Bronchial smooth muscle cell (primary cell): Measurements from ENCODE around the gene INPP4B. TPM values are rescaled to one million over a fixed set of nuclear protein-coding genes. Genes with fewer than 3 reads are reported as not detected.

Source experiments
- total RNA-seq: library from RNA; depleted of rRNA; stranded (reverse); fragments of >200 nt; gene quantifications from 2 replicates; pipeline ENCODE4 v1.2.1, GENCODE V29; 2014

INPP4B gene
- total RNA-seq: 10.9 and 11.2 TPM in 2 replicates

DNA sequence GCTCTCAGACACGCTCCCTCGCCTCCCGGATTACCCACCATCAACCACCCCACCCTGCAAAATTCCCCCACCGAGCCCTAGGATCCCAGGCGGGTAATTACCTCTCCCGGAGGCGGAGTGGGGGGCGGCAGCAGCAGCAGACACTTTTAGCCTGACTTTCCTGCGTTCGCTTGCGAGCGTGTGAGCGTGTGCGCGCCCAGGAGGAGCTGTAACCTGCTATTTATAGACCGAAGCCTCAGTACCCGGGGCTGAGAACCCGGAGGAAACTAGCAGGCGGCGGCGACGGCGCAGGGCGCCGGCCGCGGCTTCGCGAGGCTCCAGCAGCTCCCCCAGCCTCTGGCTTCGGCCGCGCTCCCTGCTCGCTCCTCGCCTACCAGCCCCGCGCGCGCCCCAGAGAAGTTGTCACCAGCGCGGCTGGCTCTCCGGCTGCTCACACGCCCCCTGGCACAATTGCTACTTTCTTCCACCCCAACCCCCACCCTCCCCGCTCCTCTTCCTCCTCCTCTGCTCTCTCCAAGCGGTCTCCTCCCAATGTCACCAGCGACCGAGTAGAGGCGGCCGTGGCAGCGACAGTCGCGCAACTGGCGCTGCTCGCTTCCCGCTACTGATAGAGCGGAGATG, at the start of gene INPP4B:
Gene INPP4B, minus strand, starts transcription at position 194 of the 621 bp plus-strand sequence.

